NK-92 treated with Interleukin-12 subunit alpha and Interleukin-12 subunit beta, amount 100 ng/mL, for 24 hours (cell line): ENCODE data around the gene DHRSX.

ENCODE experiments used
- DNase-seq: peaks from one replicate; lab custom pipeline; 2025; lab: John Stamatoyannopoulos, UW

The DHRSX gene

GRCh38 chrX:2452799-2453198 lies 48.0 kb downstream of the DHRSX start:
- DNase-seq, result no peak

DNA sequence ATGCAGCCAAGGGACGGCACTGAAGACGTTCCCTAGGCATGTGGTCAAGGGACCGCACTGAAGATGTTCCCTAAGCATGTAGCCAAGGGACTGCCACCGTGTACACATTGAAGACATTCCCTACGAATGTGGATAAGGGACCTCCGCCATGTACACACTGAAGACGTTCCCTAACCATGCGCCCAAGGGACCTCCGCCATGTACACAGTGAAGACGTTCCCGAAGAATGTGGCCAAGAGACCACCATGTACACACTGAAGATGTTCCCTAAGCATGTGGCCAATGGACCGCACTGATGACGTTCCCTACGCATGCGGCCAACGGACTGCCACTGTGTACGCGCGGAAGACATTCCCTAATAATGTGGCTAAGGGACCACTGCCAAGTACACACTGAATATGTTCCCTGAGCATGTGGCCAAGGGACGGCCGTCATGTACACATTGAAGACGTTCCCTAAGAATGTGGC lies 48.4 kb downstream of the DHRSX start:
- DNase-seq, result no peak

DNA sequence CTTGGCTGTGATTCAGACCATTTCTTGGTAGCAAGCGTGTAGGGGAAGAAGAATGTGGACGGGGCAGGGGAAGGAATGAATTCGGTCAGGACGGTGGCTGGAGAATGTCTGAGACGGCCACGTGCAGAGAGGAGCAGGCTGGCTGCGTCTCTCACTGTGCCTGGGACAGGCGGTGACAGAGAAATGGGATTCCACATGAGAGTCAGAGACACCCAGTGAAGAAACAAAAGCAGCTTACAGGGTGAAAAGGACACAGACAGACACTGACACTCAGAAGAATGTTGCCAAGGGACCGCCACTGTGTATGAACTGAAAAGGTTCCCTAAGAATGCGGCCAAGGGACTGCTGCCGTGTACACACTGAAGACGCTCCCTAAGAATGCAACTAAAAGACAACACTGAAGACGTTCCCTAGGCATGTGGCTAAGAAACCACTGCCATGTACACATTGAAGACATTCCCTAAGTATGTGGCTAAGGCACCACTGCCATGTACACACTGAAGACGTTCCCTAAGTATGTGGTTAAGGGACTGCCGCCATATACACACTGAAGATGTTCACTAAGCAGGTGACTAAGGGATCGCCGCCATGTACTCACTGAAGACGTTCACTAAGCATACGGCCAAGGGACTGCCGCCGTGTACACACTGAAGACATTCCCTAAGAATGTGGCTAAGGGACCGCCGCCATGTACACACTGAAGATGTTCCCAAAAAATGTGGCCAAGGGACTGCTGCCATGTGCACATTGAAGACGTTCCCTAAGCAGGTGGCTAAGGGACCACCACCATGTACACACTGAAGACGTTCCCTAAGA lies 49.1 kb downstream of the DHRSX start:
- DNase-seq, result no peak

- no peak for DNase-seq
Measured at GRCh38 chrX:2450681-2451080, 50.1 kb downstream of the DHRSX start.

DNA sequence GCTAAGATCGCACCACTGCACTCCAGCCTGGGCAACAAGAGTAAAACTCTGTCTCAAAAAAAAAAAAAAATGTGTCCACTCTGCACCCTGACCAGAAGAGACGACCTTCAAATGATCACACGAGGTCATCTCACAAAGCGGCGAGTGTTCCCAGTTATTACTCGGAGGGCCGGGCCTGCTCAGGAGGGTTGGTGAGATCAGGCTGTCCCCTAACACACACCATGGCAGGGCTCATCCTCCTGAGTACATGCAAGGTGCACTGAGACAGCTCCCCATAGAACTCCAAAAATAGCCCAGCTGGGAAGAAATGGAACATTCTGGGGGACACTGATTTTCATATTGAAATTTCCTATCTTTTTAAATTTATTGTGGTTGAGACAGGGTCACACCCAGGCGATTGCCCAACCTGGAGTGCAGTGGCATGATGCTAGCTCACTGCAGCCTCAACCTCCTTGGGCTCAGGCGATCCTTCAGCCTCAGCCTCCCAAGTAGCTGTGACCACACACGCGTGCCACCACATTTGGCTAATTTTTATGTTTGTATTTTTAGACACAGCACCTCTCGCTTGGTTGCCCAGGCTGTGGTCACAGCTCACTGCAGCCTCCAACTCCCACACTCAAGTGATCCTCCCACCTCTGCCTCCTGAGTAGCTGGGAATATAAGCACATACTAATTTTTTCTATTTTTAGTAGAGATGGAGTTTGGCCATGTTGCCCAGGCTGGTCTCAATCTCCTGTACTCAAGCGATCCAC lies 51.5 kb downstream of the DHRSX start:
- no peak for DNase-seq

- DNase-seq, result no peak
Measured at GRCh38 chrX:2447484-2447883, 53.3 kb downstream of the DHRSX start.

GRCh38 chrX:2446815-2447214 lies 54.0 kb downstream of the DHRSX start:
- no peak for DNase-seq

GRCh38 chrX:2445662-2446623 lies 54.8 kb downstream of the DHRSX start:
- no peak for DNase-seq

GRCh38 chrX:2442694-2443093 lies 58.1 kb downstream of the DHRSX start:
- no peak for DNase-seq

- no peak for DNase-seq
Measured at GRCh38 chrX:2441466-2441865, 59.3 kb downstream of the DHRSX start.

- DNase-seq, result no peak
Measured at GRCh38 chrX:2439613-2440012, 61.2 kb downstream of the DHRSX start.

DNA sequence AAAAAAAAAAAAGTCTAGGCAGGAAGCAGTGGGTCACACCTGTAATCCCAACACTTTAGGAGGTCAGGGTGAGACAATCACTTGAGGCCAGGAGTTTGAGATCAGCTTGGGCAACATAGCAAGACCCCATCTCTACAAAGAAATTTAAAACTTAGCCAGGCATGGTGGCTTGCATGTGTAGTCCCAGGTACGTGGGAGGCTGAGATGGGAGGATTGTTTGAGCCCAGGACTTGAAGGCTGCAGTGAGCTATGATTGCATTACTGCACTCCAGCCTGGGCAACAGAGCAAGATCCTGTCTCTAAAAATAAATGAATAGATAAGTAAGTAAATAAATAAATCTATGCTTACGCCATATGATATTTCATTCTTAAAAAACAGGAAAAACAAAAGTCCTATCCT lies 65.3 kb downstream of the DHRSX start:
- no peak for DNase-seq

- DNase-seq, result no peak
Measured at GRCh38 chrX:2434270-2435163, 66.3 kb downstream of the DHRSX start.

DNA sequence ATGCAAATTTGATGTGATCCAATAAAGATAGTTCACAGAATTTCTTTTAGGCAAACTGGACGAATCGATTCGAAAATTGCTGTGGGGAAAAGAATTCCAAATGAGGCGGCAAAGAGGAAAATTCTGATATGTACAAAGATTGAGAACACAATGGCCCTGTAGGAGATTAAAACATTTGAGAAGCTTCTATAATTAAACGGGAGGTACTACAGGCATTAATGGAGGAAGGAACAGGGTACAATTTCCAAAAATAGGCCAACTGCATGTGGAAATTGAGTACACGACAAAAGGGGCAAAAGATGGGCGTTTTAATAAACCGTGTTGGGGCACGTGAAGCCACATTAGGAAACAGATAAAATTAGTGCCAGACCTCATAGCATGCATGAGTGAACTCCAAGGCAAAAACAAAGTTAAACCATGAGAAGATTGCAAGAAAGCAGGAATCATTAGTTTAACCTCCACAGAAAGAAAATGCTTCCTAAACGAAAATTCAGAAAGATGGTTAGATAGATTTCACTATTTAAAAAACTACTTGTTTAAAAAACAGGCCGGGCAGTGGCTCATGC lies 68.4 kb downstream of the DHRSX start:
- no peak for DNase-seq

- DNase-seq, result no peak
Measured at GRCh38 chrX:2430265-2430825, 70.4 kb downstream of the DHRSX start.

GRCh38 chrX:2427737-2428136 lies 73.0 kb downstream of the DHRSX start:
- no peak for DNase-seq

DNA sequence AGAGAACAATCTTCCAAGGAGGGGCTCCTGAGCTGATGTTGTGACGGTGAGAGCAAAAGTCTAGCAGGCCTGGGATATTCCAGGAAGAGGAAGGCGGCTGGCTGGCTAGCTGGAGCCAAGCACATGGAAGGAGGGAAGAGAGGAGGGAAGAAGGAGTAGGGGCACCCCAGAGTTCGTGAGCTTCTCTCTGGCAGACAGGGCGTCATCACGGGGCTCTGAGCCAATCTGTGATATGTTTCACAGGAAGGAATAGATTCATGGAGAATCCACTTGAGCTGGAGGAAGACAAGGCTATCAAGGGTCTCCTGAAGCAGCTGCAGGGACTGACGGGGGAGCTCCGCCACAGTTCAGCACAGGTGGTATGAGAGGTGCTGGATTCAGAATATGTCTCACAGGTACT lies 73.6 kb downstream of the DHRSX start:
- no peak for DNase-seq

- DNase-seq, result no peak
Measured at GRCh38 chrX:2426289-2426882, 74.4 kb downstream of the DHRSX start.

DNA sequence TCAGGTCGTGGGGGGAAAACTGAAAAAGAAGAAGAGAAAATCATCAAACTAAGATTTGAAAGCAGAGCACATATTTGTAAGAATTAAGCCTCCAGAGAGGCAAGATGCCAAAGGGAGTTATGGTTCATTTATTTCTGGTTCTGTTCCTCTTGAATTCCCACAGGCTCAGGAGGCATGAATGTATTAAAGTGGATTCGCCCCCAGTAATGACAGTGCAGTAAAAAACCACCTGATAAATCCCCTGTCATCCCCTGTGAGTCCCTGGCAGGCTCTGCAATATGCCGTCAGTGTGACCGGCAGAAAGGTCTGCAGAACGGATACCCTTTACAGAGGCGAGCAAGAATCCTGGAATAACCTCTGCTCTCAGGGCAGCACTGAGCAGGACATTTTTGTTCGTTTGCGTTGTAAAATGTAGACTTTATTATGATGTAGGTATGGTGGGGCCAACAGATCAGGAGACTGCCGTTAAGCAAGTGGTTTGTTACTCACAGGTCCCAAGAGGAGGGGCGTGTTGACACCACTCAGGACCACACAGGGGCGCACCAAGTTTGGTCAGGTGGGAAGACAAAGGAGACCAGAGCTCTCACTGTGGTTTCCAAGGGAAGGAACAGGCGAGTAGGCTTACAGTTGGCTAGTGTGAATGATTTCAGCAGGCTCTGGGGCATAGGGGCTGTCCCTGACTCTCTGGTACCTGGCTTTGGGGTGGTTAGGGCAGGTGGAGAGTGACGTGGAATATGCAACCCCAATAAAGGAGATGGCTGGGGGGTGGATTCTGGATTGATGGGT lies 75.3 kb downstream of the DHRSX start:
- DNase-seq, result no peak
